Vagina (tissue), 2 donors: ENCODE measurements around the gene LIG3.

Experiments used
- CTCF ChIP-seq, 3 experiments: fragments of 450-650 bp in 2 of 3; fragments of 200-600 bp in 1 of 3; sonication (generic) in 1 of 3; IDR thresholded peaks; one replicate each; pipeline ENCODE4 v1.5.1; 2017 to 2019; ENCODE audit warnings: antibody characterized with exemption in 3 of 3, mild to moderate bottlenecking in 2 of 3, moderate library complexity in 2 of 3
- POLR2A ChIP-seq, 2 donors: fragments of 450-650 bp; IDR thresholded peaks; one replicate each; pipeline ENCODE4 v1.6.1; 2017; ENCODE audit warnings: antibody characterized with exemption in 2 of 2, mild to moderate bottlenecking in 2 of 2, moderate library complexity in 2 of 2
- POLR2AphosphoS5 ChIP-seq, 2 donors: sonication (generic); formaldehyde crosslinking; IDR thresholded peaks; one replicate each; pipeline ENCODE4 v1.9.0; 2017; ENCODE audit warnings: antibody characterized with exemption in 2 of 2, mild to moderate bottlenecking in 2 of 2, low read depth in 1 of 2; ENCODE audit not compliant: insufficient read depth in 1 of 2

- TF ChIP-seq CTCF (IDR thresholded peaks at IDR 0.05): no peak
- TF ChIP-seq POLR2A (IDR thresholded peaks at IDR 0.05): no peak
- TF ChIP-seq POLR2AphosphoS5 (IDR thresholded peaks at IDR 0.05; ENCODE audit: insufficient read depth in 1 of 2, low read depth in 1 of 2): no peak
Observed at GRCh38 chr17:35003778-35004177, 23.5 kb downstream of the LIG3 start.
